Measurements from ENCODE around the gene RRAS2.
"Not testable (repeated sequence)": the region's sequence is repeated elsewhere in the genome, so short reads cannot be mapped to it uniquely, and the experiment has no call there.

The RRAS2 gene

DNA sequence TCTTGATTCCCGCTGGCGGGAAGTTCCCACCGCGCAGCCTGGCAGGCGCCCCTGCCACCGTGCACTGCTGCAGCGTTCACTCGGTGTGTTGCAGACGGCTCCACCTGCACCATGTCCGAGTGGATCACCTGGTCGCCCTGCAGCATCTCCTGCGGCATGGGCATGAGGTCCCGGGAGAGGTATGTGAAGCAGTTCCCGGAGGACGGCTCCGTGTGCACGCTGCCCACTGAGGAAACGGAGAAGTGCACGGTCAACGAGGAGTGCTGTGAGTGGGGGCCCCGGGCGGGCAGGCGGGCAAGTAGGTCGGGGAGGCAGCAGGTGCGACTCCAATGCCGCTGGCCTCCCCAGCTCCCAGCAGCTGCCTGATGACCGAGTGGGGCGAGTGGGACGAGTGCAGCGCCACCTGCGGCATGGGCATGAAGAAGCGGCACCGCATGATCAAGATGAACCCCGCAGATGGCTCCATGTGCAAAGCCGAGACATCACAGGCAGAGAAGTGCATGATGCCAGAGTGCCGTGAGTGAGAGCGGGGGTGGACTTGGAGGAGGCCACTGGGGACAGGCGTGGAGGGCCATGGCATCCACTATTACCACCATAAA lies 99.7 kb downstream of the RRAS2 start:
- Histone ChIP-seq H3K9me3 (ENCODE audit: control insufficient read depth, insufficient read depth, low read length) (no peaks in the 10 kb centered on the region), H3K36me3 (ENCODE audit: control insufficient read depth, insufficient read depth, low read length) (no peaks in the 10 kb centered on the region), H3K27ac (ENCODE audit: low read length) (no peak overlapping the region), H3K4me3 (ENCODE audit: low read length) (no peak overlapping the region; the same call in 1 of the 2 replicates), H3K27me3 (ENCODE audit: control insufficient read depth, insufficient read depth, low read length) (no peaks in the 10 kb centered on the region), H3K4me1 (ENCODE audit: control insufficient read depth, insufficient read depth, low read length) (0 out of 2 replicates have a peak, but pooled peaks cover 2% of the 10 kb centered on the region)
- no peak for DNase-seq (ENCODE audit: low read depth, low spot score)
- no CpG with 5 or more reads among the region's 38 CpGs for WGBS (ENCODE audit: insufficient coverage, insufficient read length)

DNA sequence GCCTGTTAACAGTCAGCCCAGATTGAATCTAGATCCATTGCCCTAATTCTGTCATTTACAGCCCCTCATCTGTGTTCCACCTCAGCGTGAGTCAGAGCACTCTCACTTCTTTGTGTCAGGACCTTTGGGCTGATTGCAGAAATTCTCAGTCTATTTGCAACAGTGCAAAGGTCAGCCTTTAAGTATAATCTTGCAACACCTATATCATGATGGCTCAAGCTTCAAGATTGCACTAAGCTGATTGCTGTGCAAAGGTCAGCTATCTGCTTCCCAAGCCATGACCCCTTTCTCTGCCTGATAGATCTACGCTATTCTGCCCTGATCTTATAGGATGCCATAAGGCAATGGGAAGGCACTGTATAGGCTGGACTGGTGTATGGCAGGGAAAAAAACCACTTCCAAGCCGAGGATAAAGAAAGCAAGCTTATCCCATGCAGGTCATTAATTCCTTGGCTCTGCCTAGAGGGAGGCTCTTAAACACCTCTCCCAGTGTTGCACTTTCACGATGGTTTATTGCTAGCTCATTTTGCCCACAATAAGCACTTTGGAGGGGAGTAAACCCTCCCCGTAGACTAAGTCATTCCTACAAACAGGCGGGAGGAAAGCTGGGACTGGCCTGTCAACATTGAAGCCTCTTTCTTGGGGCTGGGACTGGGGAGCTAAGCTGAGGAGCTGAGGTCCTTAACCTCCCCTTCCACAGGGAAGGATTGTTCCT lies 100.6 kb downstream of the RRAS2 start:
- Histone ChIP-seq H3K4me3 (ENCODE audit: low read length) (no peak overlapping the region), H3K4me1 (ENCODE audit: control insufficient read depth, insufficient read depth, low read length) (0 out of 2 replicates have a peak, but pooled peaks cover 2% of the 10 kb centered on the region), H3K9me3 (ENCODE audit: control insufficient read depth, insufficient read depth, low read length) (no peaks in the 10 kb centered on the region), H3K27ac (ENCODE audit: low read length) (no peak overlapping the region), H3K27me3 (ENCODE audit: control insufficient read depth, insufficient read depth, low read length) (no peaks in the 10 kb centered on the region), H3K36me3 (ENCODE audit: control insufficient read depth, insufficient read depth, low read length) (no peaks in the 10 kb centered on the region)
- WGBS (ENCODE audit: insufficient coverage, insufficient read length): no CpG with 5 or more reads among the region's 6 CpGs
- no peak for DNase-seq (ENCODE audit: low read depth, low spot score)

DNA sequence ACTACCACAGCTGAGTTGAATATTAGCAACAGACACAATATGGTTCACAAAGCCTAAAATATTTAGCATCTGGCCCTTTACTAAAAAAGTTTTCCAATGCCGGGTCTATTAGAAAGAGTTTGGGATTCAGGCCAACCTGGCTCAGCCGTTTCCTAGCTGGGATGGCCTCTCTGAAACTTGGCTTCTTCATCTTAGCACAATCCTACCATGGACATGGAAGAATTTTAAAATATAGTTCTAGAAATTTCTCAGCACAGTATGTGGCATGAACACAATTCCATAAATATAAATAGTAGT lies 103.8 kb downstream of the RRAS2 start:
- no peak overlapping the region for H3K27ac ChIP-seq (ENCODE audit: low read length)
- no peak for DNase-seq (ENCODE audit: low read depth, low spot score)
- H3K36me3 ChIP-seq (ENCODE audit: control insufficient read depth, insufficient read depth, low read length): no peaks in the 10 kb centered on the region
- no peaks in the 10 kb centered on the region for H3K9me3 ChIP-seq (ENCODE audit: control insufficient read depth, insufficient read depth, low read length)
- H3K4me3 ChIP-seq (ENCODE audit: low read length): no peak overlapping the region
- no peaks in the 10 kb centered on the region for H3K27me3 ChIP-seq (ENCODE audit: control insufficient read depth, insufficient read depth, low read length)
- H3K4me1 ChIP-seq (ENCODE audit: control insufficient read depth, insufficient read depth, low read length): 0 out of 2 replicates have a peak, but pooled peaks cover 2% of the 10 kb centered on the region
- WGBS (ENCODE audit: insufficient coverage, insufficient read length): no CpG with 5 or more reads among the region's 2 CpGs

DNA sequence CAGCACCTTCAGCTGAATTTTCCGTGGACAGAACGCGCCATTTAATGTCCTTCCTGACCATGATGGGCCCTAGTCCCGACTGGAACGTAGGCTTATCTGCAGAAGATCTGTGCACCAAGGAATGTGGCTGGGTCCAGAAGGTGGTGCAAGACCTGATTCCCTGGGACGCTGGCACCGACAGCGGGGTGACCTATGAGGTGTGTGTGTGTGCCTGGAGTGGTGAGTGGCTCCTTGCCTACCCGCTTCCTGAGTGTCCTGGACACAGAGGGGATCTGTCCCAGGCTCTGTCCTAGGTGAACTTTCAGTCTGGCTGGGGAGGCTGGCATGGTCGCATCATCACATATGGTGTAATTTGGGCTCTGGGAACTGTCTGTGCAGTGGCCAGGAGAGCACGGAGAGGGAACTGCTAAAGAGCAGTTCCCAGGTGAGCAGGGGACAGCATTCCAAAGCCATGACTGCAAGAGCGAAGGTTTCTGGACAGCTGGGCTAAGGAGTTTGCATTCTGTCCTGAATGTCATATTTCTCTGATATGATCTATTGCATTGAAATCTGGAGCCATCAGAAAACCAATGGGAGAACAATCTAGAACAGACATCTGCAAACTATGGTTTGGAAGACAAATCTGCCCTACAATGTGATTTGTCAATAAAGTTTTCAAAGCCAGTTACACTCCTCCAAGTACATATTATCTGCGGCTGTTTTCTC lies 104.3 kb downstream of the RRAS2 start:
- Histone ChIP-seq H3K9me3 (ENCODE audit: control insufficient read depth, insufficient read depth, low read length) (no peaks in the 10 kb centered on the region), H3K4me1 (ENCODE audit: control insufficient read depth, insufficient read depth, low read length) (0 out of 2 replicates have a peak, but pooled peaks cover 2% of the 10 kb centered on the region), H3K36me3 (ENCODE audit: control insufficient read depth, insufficient read depth, low read length) (no peaks in the 10 kb centered on the region), H3K4me3 (ENCODE audit: low read length) (no peak overlapping the region), H3K27ac (ENCODE audit: low read length) (no peak overlapping the region), H3K27me3 (ENCODE audit: control insufficient read depth, insufficient read depth, low read length) (no peaks in the 10 kb centered on the region)
- no peak for DNase-seq (ENCODE audit: low read depth, low spot score)
- WGBS (ENCODE audit: insufficient coverage, insufficient read length): no CpG with 5 or more reads among the region's 13 CpGs

DNA sequence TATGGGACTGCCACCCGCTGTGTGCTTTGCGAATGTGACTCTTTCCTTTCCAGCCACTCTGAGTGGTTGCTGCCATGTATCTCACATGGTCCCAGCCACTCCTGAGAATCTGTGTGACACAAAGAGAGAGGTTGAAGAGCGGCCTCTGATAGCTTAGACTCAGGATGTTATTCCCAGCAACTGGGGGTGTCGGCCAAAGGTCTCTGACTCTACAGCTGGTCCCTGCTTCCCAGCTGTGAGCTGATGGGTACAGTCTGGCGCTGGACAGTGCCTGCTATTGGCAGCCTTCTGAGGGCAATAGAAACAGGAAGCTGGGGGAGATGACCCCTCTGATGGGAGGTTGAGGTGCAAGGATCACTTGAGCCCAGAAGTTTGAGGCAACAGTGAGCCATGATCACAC lies 105.1 kb downstream of the RRAS2 start:
- no peak for DNase-seq (ENCODE audit: low read depth, low spot score)
- H3K4me3 ChIP-seq (ENCODE audit: low read length): no peak overlapping the region
- no peaks in the 10 kb centered on the region for H3K27me3 ChIP-seq (ENCODE audit: control insufficient read depth, insufficient read depth, low read length)
- H3K27ac ChIP-seq (ENCODE audit: low read length): no peak overlapping the region
- H3K4me1 ChIP-seq (ENCODE audit: control insufficient read depth, insufficient read depth, low read length): 0 out of 2 replicates have a peak, but pooled peaks cover 2% of the 10 kb centered on the region
- no peaks in the 10 kb centered on the region for H3K9me3 ChIP-seq (ENCODE audit: control insufficient read depth, insufficient read depth, low read length)
- no CpG with 5 or more reads among the region's 5 CpGs for WGBS (ENCODE audit: insufficient coverage, insufficient read length)
- H3K36me3 ChIP-seq (ENCODE audit: control insufficient read depth, insufficient read depth, low read length): no peaks in the 10 kb centered on the region

DNA sequence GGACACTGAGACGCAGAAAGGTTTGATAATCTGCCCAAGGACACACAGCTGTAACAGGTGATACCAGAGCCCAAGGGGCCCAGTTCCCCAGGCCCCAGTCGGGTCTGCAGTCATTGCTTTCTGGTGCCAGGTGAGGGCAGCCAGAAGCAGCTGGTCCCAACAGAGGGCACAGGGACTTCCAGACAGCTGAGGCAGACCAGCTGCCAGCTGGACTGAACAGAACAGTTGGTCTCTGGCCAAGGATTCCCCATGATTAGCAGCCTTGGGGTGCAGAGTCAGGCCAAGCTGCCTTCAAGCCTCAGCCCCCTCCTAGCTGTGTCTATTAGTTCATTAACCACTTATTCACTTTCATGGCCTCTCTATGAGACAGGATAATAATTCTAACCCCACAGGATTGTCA lies 105.6 kb downstream of the RRAS2 start:
- DNase-seq (ENCODE audit: low read depth, low spot score): no peak
- H3K4me3 ChIP-seq (ENCODE audit: low read length): no peak overlapping the region
- H3K27ac ChIP-seq (ENCODE audit: low read length): no peak overlapping the region
- WGBS (ENCODE audit: insufficient coverage, insufficient read length): no CpG with 5 or more reads among the region's 2 CpGs
- 0 out of 2 replicates have a peak, but pooled peaks cover 2% of the 10 kb centered on the region for H3K4me1 ChIP-seq (ENCODE audit: control insufficient read depth, insufficient read depth, low read length)
- H3K27me3 ChIP-seq (ENCODE audit: control insufficient read depth, insufficient read depth, low read length): no peaks in the 10 kb centered on the region
- no peaks in the 10 kb centered on the region for H3K36me3 ChIP-seq (ENCODE audit: control insufficient read depth, insufficient read depth, low read length)
- no peaks in the 10 kb centered on the region for H3K9me3 ChIP-seq (ENCODE audit: control insufficient read depth, insufficient read depth, low read length)

DNA sequence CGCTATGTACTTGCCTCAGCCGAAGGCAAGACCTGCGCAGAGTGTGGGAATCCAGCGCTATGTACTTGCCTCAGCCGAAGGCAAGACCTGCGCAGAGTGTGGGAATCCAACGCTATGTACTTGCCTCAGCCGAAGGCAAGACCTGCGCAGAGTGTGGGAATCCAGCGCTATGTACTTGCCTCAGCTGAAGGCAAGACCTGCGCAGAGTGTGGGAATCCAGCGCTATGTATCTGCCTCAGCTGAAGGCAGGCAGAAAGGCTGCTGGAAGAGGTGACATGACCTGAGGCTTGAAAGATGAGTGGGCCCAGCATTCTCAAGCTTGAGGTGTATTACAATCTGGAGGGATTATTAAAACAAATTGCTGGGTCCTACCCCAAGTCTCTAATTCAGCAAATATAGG lies 106.5 kb downstream of the RRAS2 start:
- not testable (repeated sequence) for H3K27me3 ChIP-seq (ENCODE audit: control insufficient read depth, insufficient read depth, low read length); H3K9me3 ChIP-seq (ENCODE audit: control insufficient read depth, insufficient read depth, low read length); H3K4me1 ChIP-seq (ENCODE audit: control insufficient read depth, insufficient read depth, low read length); H3K27ac ChIP-seq (ENCODE audit: low read length); H3K36me3 ChIP-seq (ENCODE audit: control insufficient read depth, insufficient read depth, low read length); H3K4me3 ChIP-seq (ENCODE audit: low read length); DNase-seq (ENCODE audit: low read depth, low spot score)
- no CpG with 5 or more reads among the region's 12 CpGs for WGBS (ENCODE audit: insufficient coverage, insufficient read length)

DNA sequence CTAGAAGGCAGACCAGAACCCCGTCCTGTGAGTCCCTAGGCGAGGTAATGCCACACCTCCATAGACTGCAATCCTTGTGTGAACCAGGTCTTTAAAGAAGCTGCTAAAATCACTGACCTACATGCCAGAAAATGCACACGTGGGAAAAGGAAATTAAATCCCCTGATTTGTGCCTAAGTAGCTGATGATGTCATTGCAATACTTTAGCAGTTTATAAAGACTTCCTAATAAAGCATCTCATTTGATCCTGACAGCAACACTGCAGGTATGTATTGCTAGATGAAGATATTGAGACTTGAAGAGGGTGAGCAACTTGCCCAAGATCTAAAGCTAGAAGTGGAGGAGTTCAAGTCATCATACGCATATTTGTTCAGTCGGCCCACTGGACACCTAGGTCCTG lies 107.2 kb downstream of the RRAS2 start:
- no peaks in the 10 kb centered on the region for H3K9me3 ChIP-seq (ENCODE audit: control insufficient read depth, insufficient read depth, low read length)
- no peaks in the 10 kb centered on the region for H3K27me3 ChIP-seq (ENCODE audit: control insufficient read depth, insufficient read depth, low read length)
- H3K4me1 ChIP-seq (ENCODE audit: control insufficient read depth, insufficient read depth, low read length): no peaks in the 10 kb centered on the region; the same call in 1 of the 2 replicates
- WGBS (ENCODE audit: insufficient coverage, insufficient read length): no CpG with 5 or more reads among the region's 5 CpGs
- DNase-seq (ENCODE audit: low read depth, low spot score): no peak
- no peak overlapping the region for H3K27ac ChIP-seq (ENCODE audit: low read length)
- no peak overlapping the region for H3K4me3 ChIP-seq (ENCODE audit: low read length)
- no peaks in the 10 kb centered on the region for H3K36me3 ChIP-seq (ENCODE audit: control insufficient read depth, insufficient read depth, low read length)

DNA sequence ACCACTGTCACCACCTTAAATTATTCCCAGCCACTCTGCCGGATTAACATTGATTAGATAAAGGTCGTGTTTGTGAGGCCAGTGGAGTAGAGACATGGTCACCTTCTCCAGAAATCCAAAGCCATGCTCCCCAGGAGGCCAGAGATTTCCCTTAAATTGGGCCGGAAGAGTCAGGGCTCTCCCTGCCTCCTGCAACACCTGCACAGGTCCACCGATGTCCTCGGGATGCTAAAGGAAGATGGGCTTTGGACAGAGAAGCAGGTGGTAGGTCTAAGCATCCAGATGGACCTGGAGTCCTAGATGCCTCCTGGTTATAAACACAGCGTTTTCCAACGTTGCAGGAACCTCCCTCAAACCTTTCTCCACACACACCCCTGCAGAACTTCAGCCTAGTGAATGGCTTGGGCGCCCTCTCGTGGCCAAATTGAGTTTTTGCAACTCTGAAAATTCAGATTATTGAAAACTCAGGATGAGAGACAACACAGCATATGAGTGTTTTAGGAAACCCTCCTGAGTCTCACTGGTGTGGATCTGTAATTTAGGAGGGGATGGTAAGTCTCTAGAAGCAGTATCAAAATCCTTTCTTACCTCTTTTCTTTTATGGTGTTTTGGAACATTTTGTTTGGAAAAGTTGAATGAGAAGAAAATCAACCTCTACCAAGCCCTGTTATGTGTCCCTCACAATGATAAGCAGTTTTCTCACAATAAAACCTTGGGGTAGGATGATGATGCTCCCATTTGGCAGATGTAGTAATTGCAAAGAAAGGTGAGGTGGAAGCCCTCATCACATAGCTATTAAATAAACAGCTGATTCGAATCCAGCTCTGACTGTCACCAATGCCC lies 109.6 kb downstream of the RRAS2 start:
- DNase-seq (ENCODE audit: low read depth, low spot score): peak; percentile 50
- Histone ChIP-seq H3K27ac (ENCODE audit: low read length) (no peak overlapping the region), H3K4me1 (ENCODE audit: control insufficient read depth, insufficient read depth, low read length) (no peaks in the 10 kb centered on the region; the same call in 1 of the 2 replicates), H3K27me3 (ENCODE audit: control insufficient read depth, insufficient read depth, low read length) (no peaks in the 10 kb centered on the region), H3K4me3 (ENCODE audit: low read length) (no peak overlapping the region), H3K9me3 (ENCODE audit: control insufficient read depth, insufficient read depth, low read length) (no peaks in the 10 kb centered on the region), H3K36me3 (ENCODE audit: control insufficient read depth, insufficient read depth, low read length) (no peaks in the 10 kb centered on the region)
- no CpG with 5 or more reads among the region's 10 CpGs for WGBS (ENCODE audit: insufficient coverage, insufficient read length)

DNA sequence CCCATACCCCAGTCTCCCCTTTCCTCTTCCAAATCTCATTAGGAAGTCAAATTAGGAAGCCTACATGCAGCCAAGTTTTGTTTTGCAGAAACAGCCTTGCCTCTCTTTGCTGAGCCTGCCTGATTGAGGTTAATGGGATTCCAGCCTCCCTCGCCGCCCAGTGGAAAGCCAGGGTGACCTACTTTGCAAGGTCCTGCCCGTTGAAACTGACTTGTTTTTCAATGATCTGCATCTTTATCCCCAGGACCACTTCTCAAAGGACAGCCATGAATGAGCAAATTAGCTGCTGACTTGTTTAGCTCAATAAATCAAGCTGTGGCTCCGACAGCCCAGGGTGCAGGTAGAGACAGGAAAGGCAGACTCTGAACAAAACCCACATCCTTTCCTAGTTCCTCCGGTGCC lies 110.4 kb downstream of the RRAS2 start:
- no CpG with 5 or more reads among the region's 5 CpGs for WGBS (ENCODE audit: insufficient coverage, insufficient read length)
- no peak for DNase-seq (ENCODE audit: low read depth, low spot score)
- H3K27ac ChIP-seq (ENCODE audit: low read length): no peak overlapping the region

More for the DNA sequence above, 110.4 kb downstream of the RRAS2 start:
- no peaks in the 10 kb centered on the region for H3K36me3 ChIP-seq (ENCODE audit: control insufficient read depth, insufficient read depth, low read length)
- H3K4me1 ChIP-seq (ENCODE audit: control insufficient read depth, insufficient read depth, low read length): no peaks in the 10 kb centered on the region; the same call in 1 of the 2 replicates
- H3K27me3 ChIP-seq (ENCODE audit: control insufficient read depth, insufficient read depth, low read length): no peaks in the 10 kb centered on the region
- H3K4me3 ChIP-seq (ENCODE audit: low read length): no peak overlapping the region
- no peaks in the 10 kb centered on the region for H3K9me3 ChIP-seq (ENCODE audit: control insufficient read depth, insufficient read depth, low read length)
